Measurements from ENCODE around the gene TSPAN15. TPM values are rescaled to one million over a fixed set of nuclear protein-coding genes. Genes with fewer than 3 reads are reported as not detected.

TSPAN15 gene
- total RNA-seq, 1 donor from 2014 or later: 12.0 TPM

DNA sequence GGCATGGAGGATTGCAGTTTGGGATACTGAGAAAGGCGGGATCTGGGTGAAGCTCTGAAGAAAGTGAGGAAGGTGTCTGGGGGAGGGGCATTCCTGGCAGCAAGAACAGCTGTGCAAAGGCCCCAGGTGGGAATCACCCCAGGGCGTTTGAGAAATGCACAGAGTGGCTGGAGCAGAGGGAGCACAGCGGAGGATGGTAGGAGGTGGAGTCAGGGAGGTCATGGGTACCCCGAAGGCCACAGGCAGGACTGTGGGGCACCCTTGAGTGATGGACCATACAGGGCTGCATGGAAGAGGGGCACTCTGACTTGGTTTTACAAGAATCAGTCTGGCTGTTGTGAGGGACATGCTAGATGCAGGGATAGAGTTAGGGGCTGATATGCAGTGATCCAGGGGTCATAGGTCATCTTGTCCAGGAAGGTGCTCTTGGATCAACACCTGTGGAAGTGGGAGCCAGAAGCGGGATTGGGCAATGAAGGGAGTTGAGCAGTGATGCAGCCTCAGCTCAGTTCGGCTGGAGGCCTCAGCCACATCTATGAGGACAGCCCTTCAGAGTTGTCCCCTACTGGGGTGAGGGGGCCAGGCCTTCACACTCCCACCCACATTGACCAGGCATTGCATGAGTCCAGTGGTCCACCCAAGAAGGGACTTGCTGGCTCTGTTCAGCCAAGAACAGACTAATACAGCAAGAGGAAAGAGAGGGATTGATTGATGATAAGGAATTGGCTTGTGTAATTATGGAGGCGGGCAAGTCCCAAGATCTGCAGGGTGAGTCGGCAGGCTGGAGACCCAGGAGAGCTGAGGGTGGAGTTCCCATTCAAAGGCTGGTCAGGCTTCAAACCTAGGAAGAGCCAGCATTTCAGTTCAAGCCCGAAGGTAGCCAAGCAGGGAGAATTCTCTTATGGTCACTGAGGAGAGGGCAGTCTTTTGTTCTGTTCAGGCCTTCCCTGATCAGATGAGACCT, 48.7 kb downstream of the TSPAN15 start:
- intact Hi-C loops (cut with micrococcal nuclease): no loop called here

DNA sequence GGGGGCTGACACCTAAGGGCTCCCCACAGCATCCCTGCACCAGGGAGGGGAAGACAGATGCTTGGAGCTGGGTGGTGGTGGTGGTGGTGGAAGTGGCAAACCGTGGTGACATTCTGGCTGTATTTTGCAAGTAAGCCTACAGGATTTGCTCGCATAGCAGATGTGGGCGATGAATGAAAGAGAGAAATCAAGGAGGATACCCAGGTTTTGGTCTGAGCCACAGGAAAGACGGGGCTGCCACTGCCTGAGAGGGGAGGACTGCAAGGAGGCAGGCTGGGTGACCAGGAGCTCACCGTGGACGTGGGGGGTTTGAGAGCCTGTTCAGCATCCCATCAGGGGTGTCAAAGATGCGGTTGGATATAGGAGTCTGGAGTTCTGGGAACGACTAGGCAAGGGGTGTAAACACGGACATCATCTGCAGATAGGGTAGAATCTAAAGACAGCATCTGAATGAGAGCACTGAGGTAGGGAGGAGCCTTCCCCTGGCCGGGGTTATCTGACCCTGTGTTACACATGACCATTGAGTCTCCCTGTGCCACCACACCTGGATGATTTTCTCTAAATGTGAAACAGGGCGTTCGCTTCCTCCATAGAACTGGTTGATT, 49.7 kb downstream of the TSPAN15 start:
- intact Hi-C loops (cut with micrococcal nuclease): no loop called here

DNA sequence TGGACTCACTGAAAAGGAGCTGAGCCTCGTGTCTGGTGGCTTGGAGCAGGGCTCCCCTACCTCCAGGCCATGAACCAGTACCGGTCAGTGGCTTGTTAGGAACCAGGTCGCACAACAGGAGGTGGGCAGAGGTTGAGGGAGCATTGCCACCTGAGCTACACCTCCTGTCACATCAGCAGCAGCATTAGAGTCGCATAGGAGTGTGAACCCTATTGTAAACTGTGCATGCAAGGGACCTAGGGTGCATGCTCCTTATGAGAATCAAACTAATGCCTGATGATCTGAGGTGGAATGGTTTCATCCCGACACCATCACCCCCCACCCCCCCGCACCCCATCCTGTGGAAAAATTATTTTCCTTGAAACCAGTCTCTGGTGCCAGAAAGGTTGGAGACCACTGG, 50.4 kb downstream of the TSPAN15 start:
- intact Hi-C loops (cut with micrococcal nuclease): no loop called here

DNA sequence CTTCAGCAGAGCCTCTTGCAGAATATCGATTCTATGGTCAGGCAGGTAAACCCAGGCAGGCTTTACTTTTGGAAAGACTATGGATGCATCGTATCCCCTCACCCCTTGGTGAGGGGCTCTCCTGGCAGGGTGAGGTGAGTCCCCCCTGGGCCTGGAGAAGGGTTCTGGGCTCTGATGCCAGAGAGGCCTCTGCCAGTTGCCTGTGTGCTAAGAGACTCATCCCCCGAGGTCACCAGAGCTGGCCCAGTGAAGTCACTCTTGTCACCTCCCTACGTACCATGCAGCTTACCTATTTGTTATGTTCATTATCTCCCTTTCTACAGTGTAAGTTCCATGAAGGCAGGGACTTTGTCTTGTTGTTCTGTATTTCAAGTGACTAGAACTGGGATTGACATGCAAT, 51.3 kb downstream of the TSPAN15 start:
- intact Hi-C loops (cut with micrococcal nuclease): no loop called here

DNA sequence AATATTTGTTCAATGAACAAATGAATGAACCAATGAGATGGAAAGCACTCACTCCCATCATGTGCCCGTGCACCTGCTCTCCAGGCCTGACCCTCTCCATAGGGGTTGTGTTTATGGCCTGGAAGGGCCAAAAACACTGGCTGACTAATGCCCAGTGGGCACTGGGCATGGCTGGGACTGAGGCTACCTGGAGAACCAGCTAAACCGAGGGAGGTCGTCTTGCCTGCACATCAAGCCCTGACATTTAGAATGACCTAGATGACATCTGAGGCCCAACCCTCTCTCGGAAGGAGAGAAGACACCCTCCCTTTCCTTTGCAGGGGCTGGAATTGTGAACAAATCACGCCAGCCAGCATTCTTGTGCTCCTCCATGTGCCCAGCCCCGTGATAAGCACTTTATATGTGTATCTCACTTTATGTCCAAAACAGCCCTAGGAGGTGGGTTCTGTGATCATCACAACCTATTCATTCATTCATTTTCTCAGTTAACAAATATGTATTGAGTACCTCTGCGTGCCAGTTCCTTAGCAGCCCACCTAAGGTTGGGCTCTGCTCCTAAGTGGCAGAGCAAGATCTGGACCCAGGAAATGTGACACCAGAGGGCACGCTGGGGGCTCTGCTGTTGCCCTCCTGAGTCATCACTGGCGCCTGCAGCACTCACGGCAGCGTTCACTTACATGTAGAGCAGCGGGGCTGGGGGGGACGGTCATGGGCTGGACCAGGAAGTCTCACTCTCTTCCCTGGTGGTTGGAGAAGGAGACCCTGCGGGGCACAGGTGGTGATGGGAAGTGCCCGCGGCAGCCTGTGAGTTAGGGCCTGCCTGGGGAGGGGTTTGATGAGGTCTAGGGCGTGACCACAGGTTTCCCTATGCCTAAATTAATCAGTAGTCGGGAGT, 52.0 kb downstream of the TSPAN15 start:
- intact Hi-C loops (cut with micrococcal nuclease): no loop called here

DNA sequence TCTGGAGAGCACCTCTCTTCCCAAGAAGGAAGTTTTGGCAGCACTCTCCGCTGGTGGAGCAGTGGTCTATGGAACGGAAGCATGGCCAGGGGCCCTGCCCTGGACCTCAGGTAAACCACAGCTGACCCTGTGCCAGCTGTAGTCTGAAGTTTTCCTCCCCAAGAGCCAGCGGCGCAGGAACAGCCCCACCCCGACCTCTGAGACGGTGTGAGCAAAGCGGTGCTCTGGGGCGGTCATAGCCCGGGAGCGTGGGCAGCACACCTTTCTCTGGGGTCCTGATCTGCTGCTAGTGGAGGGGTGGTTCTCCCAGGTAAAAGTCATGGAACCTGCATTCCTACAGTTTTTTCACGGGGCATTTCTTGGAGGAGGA, 52.6 kb downstream of the TSPAN15 start:
- intact Hi-C loops (cut with micrococcal nuclease): no loop called here

DNA sequence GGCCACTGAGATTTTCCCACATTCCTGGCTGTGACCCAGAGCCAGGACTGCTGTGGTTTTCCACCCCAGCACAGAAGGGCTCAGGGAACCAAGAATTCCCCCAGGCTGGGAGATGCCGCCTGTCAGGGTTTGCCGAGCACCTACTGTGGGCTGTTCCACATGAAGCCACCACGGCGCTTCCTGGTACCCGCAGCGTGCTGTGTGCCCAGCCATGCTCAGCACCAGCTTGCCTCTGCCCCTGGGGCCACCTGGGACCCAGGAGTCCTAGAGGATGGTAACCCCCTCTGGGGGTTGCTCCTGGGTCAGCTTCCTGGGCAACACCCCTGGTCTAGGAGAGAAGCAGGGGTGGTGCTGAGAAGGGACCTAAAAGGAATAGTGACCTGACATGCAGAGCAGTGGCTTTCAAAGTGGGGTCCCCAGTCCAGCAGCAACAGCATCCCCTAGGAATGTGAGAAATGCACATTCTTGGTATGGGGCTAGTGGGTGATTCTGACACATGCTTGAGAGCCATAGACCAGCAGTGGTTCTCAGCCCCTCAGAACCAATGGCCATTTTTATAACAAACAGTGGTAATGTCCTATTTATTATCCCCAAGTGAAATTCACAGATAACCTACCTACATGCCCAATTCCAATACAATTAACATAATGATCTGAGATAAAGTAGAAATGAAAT, 53.4 kb downstream of the TSPAN15 start:
- intact Hi-C loops (cut with micrococcal nuclease): loop anchor here (5.0 kb wide), 2 partner anchors 187 to 282 kb away; partner anchors contain the start of gene HKDC1

DNA sequence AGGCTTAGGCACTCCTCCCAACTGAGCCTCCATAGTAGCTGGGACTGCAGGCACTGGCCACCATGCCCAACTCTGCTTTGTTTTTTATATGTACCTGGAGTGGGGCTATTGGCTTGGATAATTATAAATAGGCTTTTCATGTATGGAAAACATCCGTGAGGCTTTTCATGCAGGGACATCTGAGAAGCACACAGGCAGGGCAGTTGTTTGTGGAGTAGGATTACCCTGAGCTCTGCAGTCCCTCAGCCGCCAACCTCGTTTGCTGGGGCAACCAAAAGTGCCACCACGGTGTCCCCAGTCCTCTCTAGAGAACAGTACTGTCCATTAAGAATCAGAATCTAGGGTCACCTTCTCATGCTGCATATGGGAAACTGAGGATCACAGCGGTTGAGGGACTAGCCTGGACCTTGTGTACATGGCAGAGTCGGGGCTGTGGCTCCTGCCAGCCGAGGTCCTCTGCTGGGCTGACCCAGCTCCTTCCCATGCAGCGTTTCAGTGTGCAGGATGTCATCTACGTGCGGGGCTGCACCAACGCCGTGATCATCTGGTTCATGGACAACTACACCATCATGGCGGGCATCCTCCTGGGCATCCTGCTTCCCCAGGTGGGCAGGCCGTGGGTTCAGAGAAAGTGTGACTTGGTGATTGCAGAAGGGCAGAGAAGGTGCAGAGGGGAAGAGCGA, 54.5 kb downstream of the TSPAN15 start:
- intact Hi-C loops (cut with micrococcal nuclease): loop anchor here (5.0 kb wide), 2 partner anchors 188 to 283 kb away; partner anchors contain the start of gene HKDC1

DNA sequence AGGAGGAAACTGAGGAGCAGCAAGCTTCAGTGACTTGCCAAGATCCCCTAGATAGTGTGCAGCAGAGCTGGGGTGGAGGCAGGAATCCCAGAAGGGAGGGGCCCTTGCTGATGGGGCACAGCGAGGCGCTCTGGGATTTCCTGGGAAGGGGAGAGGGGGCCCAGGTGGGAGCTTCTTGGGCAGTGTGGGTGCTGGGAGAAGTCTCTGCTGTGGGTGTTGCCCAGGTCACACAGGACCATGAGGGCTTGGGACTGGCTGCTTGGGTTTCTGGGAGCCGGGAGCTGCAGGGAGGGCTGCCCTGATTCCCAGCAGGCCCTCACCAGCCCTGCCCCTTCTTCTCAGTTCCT, 55.2 kb downstream of the TSPAN15 start:
- intact Hi-C loops (cut with micrococcal nuclease): loop anchor here (5.0 kb wide), 2 partner anchors 189 to 284 kb away; partner anchors contain the start of gene HKDC1

DNA sequence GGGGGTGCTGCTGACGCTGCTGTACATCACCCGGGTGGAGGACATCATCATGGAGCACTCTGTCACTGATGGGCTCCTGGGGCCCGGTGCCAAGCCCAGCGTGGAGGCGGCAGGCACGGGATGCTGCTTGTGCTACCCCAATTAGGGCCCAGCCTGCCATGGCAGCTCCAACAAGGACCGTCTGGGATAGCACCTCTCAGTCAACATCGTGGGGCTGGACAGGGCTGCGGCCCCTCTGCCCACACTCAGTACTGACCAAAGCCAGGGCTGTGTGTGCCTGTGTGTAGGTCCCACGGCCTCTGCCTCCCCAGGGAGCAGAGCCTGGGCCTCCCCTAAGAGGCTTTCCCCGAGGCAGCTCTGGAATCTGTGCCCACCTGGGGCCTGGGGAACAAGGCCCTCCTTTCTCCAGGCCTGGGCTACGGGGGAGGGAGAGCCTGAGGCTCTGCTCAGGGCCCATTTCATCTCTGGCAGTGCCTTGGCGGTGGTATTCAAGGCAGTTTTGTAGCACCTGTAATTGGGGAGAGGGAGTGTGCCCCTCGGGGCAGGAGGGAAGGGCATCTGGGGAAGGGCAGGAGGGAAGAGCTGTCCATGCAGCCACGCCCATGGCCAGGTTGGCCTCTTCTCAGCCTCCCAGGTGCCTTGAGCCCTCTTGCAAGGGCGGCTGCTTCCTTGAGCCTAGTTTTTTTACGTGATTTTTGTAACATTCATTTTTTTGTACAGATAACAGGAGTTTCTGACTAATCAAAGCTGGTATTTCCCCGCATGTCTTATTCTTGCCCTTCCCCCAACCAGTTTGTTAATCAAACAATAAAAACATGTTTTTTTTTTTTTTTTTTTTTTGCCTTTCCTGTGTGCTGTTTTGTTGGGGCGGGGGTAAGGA, 55.8 kb downstream of the TSPAN15 start:
- intact Hi-C loops (cut with micrococcal nuclease): loop anchor here (1.0 to 5.0 kb wide), 7 partner anchors 80 to 519 kb away; partner anchors contain the start of genes HKDC1 and KIFBP

DNA sequence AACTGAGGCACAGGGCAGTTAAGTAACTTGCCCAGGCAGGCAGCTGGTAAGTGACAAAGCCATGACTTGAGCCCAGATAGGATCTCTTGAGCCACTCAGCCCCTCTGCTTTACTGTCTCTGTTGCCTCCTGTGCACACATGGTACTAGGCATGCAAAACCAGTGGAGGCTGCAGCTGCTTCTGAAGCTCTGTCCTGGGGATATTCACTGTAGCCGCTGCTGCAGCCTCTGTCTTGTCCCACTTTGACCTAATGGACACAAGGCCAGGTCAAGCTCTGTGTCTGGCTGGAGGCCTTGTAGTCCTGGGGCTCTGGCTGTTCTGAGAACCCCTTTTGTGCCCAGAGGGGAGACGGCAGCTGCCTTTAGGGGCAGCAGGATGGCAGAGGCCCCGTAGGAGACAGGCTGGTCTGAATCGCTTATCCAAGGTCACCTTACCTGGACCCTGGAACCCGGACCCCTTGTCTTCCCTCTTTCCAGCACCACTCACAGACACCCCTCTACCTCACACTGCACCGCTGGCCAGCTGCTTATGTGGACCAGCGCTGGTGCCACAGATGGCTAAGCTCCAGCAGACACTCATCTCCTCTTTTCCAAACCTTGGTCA, 57.6 kb downstream of the TSPAN15 start:
- intact Hi-C loops (cut with micrococcal nuclease): loop anchor here (1.0 to 5.0 kb wide), 4 partner anchors 60 to 504 kb away; partner anchors contain the start of gene HKDC1

DNA sequence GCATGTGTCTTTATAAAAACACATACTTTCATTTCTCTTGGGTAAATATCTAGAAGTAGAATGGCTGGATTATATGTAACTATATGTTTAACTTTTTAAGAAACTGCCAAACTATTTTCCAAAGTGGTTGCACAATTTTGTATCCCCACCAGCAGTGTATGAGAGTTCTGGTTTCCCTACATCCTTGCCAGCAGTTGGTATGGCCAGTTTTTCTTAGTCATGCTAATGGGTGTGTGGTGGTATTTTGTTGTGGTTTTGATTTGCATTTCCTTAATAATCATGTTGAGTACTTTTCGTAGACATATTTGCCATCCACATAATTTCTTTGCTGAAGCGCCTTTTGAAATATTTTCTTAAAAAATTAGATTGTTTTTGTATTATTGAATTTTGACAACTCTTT, 61.6 kb downstream of the TSPAN15 start:
- intact Hi-C loops (cut with micrococcal nuclease): no loop called here

DNA sequence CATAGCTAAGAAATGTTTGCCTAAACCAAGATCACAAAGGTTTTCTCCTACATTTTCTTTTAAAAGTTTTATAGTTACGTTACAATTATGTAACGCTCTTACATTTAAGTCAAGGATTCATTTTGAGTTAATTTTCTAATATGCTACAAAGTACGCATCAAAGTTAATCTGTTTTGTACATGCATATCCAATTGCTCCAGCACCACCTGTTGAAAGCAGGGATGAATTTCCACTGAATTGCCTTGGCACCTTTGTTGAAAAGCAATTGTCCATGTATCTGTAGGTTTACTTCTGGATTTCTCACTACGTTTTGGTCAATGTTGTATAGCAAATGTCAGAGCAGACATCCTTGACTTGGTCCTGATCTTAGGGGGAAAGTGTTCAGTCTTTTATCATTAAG, 62.4 kb downstream of the TSPAN15 start:
- intact Hi-C loops (cut with micrococcal nuclease): no loop called here

DNA sequence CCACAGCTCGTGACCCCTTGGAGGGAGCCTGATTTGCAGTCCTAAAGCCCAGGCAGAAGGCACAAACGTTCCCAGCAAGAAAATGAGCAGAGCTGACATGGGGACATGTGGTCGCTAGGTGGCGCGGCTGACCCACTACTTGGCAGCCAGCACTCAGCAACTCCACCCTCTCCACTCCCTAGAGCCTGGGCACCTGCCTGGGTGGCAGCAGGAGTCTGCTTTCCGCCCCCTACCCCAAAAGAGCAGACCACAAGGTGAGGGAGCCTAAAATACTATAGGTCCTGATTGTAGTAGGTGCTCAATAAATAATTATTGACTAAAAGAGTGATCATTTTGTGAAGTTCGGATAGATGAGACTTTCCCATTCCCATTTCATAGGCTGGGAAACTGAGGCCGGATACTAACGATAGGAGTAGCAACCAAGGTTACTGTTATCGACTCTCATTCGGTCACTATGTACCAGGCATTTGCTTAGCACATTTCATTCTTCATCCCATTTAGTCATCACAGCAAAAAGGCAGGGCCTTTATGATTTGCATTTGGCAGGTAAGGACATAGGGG, 64.5 kb downstream of the TSPAN15 start:
- intact Hi-C loops (cut with micrococcal nuclease): loop anchor here (1.0 kb wide), 3 partner anchors 124 to 399 kb away; no protein-coding TSS in a partner anchor

DNA sequence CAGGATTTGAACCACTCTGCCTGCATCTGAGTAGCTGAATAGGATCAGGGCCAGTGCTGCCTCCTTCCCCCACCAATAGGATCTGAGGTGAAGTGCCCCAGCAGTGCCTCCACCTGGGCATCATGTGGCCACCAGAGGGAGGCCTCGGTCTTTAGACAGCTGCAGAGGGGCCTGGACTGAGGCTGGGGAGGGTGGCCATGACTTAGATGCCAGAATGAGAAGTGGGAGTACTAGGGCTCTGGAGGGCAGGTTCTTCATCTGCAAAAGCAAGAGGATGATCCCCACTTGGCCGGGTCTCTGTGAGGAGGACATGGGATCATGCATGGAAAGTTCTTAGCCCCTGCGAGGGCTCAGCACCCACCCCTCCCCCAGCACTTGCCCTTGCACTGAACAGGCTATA, 65.1 kb downstream of the TSPAN15 start:
- intact Hi-C loops (cut with micrococcal nuclease): no loop called here

DNA sequence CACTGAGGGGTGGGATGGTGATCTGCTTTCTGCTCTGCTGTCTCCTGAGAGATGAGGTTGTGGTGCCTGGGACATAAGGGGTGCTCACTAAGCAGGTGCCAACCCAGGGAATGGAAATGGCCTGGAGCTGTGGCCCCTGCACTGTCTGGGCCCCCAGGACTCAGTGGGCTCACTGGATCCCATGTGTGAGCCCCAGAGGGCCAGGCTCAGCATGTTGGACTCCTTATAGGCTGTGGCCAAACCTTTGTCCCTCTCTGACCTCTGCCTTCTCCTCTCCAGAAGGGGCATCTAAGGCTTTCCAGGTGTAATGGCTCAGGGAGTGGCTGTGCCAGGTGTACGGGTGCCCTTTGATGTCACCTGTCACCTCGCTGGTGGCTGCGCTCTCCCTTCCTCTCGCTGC, 65.5 kb downstream of the TSPAN15 start:
- intact Hi-C loops (cut with micrococcal nuclease): no loop called here

DNA sequence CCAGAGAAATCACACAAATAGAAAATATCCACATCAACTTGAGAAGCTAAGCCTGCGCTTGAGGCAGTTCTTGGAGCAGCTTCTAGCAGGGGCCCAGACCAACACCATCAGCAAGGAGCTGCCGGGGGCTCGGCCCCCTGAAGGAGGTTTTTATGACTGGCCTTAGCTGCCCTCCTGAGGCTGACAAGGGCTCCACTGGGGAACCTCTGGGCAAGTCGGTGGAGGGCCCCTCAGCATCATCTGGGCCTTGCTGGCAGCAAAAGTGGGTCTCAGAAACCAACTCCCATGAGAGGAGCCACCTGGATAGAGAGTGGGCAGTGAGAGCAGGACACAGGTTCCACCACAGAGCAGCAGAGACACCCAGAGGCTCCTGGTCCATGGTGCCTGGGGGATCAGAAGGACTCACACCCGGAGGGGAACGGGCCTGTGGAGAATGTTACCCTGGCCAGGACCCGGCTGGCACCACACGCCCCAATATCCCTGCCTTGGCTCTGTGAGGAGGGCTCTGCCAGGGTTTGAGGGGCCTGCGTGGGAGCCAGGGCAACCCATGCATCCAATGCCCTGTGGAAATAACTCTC, 66.1 kb downstream of the TSPAN15 start:
- intact Hi-C loops (cut with micrococcal nuclease): no loop called here

DNA sequence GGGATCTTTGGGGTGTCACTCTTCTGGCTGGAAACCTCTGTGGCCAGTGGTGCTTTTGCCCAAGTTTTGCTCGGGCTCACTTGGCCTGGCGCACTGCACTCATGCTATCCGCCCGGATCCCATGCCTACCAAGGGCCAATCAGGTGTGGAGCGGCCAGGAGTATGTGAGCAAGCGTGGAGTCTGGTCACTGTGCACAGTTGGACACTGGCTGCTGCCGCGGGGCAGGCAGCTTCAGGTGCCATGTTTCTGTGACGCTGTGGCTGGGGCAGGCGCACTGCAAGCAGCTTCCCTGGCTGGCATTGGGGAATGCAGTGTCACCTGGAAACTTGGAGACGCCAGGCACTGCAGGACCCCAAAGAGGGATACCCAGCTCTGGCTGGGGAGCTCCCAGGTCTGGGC, 76.7 kb downstream of the TSPAN15 start:
- intact Hi-C loops (cut with micrococcal nuclease): no loop called here

All from T-helper 1 cell treated with Interleukin-12 subunit alpha and Interleukin-12 subunit beta and Interleukin-4 antibody, amounts not matched to agents 30 ng/mL and 1 ng/mL, for 36 hours (primary cell).